Keratinocyte (primary cell): ENCODE measurements around the gene FAM186B. TPM values are rescaled to one million over a fixed set of nuclear protein-coding genes. Genes with fewer than 3 reads are reported as not detected.

ENCODE experiments used
- DNase-seq: peaks from one replicate; pipeline ENCODE4 v3.0.0-alpha.2; 2011; ENCODE audit warnings: low read depth, missing footprints, low spot score
- FAIRE-seq: peaks from 2 replicates; lab custom pipeline; 2011; peaks lifted over from hg19 to GRCh38; lab: Jason Lieb, UNC
- H2AFZ ChIP-seq: 2 replicates; pipeline ENCODE4 v1.6.0; 2012; ENCODE audit warnings: low read length, control low read depth, inconsistent platforms; ENCODE audit not compliant: control insufficient read depth
- H3K27ac ChIP-seq: 2 replicates; pipeline ENCODE4 v1.5.1; 2011; ENCODE audit warnings: low read length; ENCODE audit not compliant: control insufficient read depth, insufficient read depth
- H3K27me3 ChIP-seq: 3 replicates; pipeline ENCODE4 v1.6.0; 2011; ENCODE audit warnings: low read length; ENCODE audit not compliant: control insufficient read depth, insufficient read depth; ENCODE audit errors: extremely low read depth
- H3K36me3 ChIP-seq, 2 experiments: 2 replicates in 1 of 2; 3 replicates in 1 of 2; pipeline ENCODE4 v1.5.1; 2011; ENCODE audit warnings: low read length in 2 of 2, mild to moderate bottlenecking in 1 of 2; ENCODE audit not compliant: control insufficient read depth in 2 of 2, insufficient read depth in 2 of 2; ENCODE audit errors: extremely low read depth in 1 of 2
- H3K4me1 ChIP-seq: 3 replicates; pipeline ENCODE4 v1.5.1; 2011; ENCODE audit warnings: low read length; ENCODE audit not compliant: control insufficient read depth, insufficient read depth; ENCODE audit errors: extremely low read depth
- H3K4me2 ChIP-seq: 3 replicates; pipeline ENCODE4 v1.6.0; 2011; ENCODE audit warnings: low read depth, low read length; ENCODE audit not compliant: control insufficient read depth, insufficient read depth; ENCODE audit errors: extremely low read depth
- H3K4me3 ChIP-seq, 3 experiments: fragments of 200-600 bp in 1 of 3; sonication (generic) in 1 of 3; 2 replicates in 2 of 3; 3 replicates in 1 of 3; pipeline ENCODE4 v1.5.1; 2011 to 2016; ENCODE audit warnings: low read length in 3 of 3, mild to moderate bottlenecking in 3 of 3, control low read depth in 2 of 3, inconsistent platforms in 1 of 3, low read depth in 1 of 3, mixed read lengths in 1 of 3, mixed run types in 1 of 3, moderate library complexity in 1 of 3; ENCODE audit not compliant: control insufficient read depth in 2 of 3, insufficient read depth in 2 of 3; ENCODE audit errors: extremely low read depth in 1 of 3
- H3K79me2 ChIP-seq: 2 replicates; pipeline ENCODE4 v1.6.0; 2012; ENCODE audit warnings: low read length; ENCODE audit not compliant: control insufficient read depth, insufficient read depth
- H3K9ac ChIP-seq: 3 replicates; pipeline ENCODE4 v1.6.0; 2011; ENCODE audit warnings: low read length; ENCODE audit not compliant: control insufficient read depth, insufficient read depth; ENCODE audit errors: extremely low read depth
- H3K9me1 ChIP-seq: 3 replicates; pipeline ENCODE4 v1.6.0; 2011; ENCODE audit warnings: low read length; ENCODE audit not compliant: control insufficient read depth, insufficient read depth; ENCODE audit errors: extremely low read depth
- H3K9me3 ChIP-seq: 2 replicates; pipeline ENCODE4 v1.5.1; 2012; ENCODE audit warnings: low read depth, low read length; ENCODE audit not compliant: control insufficient read depth
- H4K20me1 ChIP-seq: 3 replicates; pipeline ENCODE4 v1.6.0; 2011; ENCODE audit warnings: low read length; ENCODE audit not compliant: control insufficient read depth, insufficient read depth; ENCODE audit errors: extremely low read depth
- EZH2 ChIP-seq: IDR thresholded peaks from one replicate; pipeline ENCODE4 v1.6.1; 2012; ENCODE audit warnings: inconsistent platforms, mild to moderate bottlenecking, low read length, moderate library complexity
- dilution Hi-C: fragments of 300-500 bp; cut with MboI; formaldehyde crosslinking; loops from one replicate; pipeline ENCODE4 v1.7.0; 2020; ENCODE audit warnings: low sequenced_read_pairs; ENCODE audit not compliant: extremely low pct_ligation_motif_present
- polyA plus RNA-seq, 5 experiments: library from polyadenylated mRNA; depleted of rRNA in 3 of 5; stranded (reverse) in 3 of 5; stranded (forward) in 1 of 5; unstranded in 1 of 5; fragments of >200 nt; gene quantifications; 1 replicate in 1 of 5; 2 replicates in 3 of 5; 3 replicates in 1 of 5; pipeline versions ENCODE4 v1.2.1 to v1.2.3, GENCODE V29; 2011 to 2012; ENCODE audit warnings: missing spikeins in 2 of 5, low read depth in 1 of 5, low replicate concordance in 1 of 5
- TF ChIP-seq, protein P1 (sequence below), 3 experiments: IDR thresholded peaks in 1 of 3; conservative IDR thresholded peaks in 1 of 3; optimal IDR thresholded peaks in 1 of 3; 2 replicates in 2 of 3; 3 replicates in 1 of 3; pipeline versions ENCODE3 to v1.5.1; 2011; ENCODE audit warnings: low read length in 3 of 3, mild to moderate bottlenecking in 3 of 3, moderate library complexity in 2 of 3, control low read depth in 1 of 3, inconsistent platforms in 1 of 3; ENCODE audit not compliant: insufficient read depth in 2 of 3; ENCODE audit errors: extremely low read depth in 1 of 3

Gene FAM186B
- polyA plus RNA-seq, 1 donor (not counting 4 experiments of a cell fraction or from before 2014, with no cell fraction given) = 0.13 TPM

DNA sequence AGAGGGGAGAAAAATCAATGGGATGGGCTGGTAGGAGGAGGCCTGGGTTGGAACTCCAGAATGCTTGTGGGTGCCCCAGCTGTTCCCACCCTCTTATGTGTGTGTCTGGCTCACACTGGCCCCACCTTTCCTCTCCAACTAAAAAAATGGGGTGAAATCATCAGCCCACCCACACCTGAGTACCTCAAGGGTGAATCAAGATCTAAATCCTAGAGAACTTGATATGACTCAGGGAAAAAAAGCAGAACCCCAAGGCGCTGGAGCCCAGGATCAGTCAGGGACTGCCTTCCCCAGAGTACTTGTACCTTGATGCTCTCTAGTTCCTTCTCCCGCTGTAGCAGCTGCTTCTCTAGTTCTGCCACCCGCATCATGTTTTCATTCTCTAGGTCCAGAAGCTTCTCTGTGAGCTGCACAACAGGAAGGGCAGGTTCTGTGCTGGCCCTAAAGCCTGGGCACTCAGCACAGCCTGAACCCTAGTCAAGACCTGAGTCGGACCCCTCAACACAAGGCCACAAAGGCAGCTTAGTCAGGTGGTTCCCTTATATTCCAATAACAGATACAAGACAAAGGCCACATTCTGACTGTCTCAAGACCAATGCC is 47.6 kb upstream of the FAM186B start:
- no peak overlapping the region for H3K4me3 ChIP-seq
- TF ChIP-seq EZH2 = no peak
- TF ChIP-seq, protein P1, sequence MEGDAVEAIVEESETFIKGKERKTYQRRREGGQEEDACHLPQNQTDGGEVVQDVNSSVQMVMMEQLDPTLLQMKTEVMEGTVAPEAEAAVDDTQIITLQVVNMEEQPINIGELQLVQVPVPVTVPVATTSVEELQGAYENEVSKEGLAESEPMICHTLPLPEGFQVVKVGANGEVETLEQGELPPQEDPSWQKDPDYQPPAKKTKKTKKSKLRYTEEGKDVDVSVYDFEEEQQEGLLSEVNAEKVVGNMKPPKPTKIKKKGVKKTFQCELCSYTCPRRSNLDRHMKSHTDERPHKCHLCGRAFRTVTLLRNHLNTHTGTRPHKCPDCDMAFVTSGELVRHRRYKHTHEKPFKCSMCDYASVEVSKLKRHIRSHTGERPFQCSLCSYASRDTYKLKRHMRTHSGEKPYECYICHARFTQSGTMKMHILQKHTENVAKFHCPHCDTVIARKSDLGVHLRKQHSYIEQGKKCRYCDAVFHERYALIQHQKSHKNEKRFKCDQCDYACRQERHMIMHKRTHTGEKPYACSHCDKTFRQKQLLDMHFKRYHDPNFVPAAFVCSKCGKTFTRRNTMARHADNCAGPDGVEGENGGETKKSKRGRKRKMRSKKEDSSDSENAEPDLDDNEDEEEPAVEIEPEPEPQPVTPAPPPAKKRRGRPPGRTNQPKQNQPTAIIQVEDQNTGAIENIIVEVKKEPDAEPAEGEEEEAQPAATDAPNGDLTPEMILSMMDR (optimal IDR thresholded peaks at IDR 0.05 in 1 of 3, IDR thresholded peaks at IDR 0.05 in 1 of 3, conservative IDR thresholded peaks at IDR 0.05 in 1 of 3; ENCODE audit: extremely low read depth in 1 of 3, insufficient read depth in 2 of 3, low read length in 3 of 3) = no peak
- H3K4me1 ChIP-seq = no peaks in the 10 kb centered on the region
- FAIRE-seq = no peak
- no peaks in the 10 kb centered on the region for H3K36me3 ChIP-seq
- no peak overlapping the region for H3K4me2 ChIP-seq
- no peaks in the 10 kb centered on the region for H3K27me3 ChIP-seq
- dilution Hi-C loops = no loop called here
- H3K9me1 ChIP-seq = no peaks in the 10 kb centered on the region
- H4K20me1 ChIP-seq = no peaks in the 10 kb centered on the region
- H3K9ac ChIP-seq = no peak overlapping the region
- H3K27ac ChIP-seq = no peak overlapping the region
- DNase-seq = no peak
- H2AFZ ChIP-seq = no peak overlapping the region
- H3K79me2 ChIP-seq = no peaks in the 10 kb centered on the region
- H3K9me3 ChIP-seq = no peaks in the 10 kb centered on the region

DNA sequence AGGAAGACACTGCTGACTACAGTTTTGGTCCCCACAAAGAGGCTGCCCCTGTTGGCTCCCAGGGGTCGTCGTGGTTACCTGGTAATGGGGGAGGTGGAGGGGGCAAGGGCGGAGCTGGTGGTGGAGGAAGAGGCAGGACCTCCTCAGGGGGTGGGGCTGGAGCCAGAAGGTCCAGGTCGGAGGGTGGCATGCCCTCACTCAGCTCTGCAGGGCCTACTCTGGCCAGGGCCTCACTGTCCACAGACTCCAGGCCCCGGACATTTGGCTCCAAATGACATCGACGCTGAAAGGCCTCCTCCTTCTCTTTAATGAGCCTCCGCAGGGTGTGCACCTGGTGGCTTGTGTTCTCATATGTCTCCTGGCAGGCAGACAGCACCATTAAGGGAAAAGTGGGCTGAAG is 46.4 kb upstream of the FAM186B start:
- Histone ChIP-seq H3K27ac (no peak overlapping the region), H3K9ac (no peak overlapping the region), H4K20me1 (no peaks in the 10 kb centered on the region), H3K4me2 (no peak overlapping the region), H3K4me3 (no peak overlapping the region), H3K9me1 (no peaks in the 10 kb centered on the region), H3K27me3 (no peaks in the 10 kb centered on the region), H2AFZ (no peak overlapping the region), H3K4me1 (no peaks in the 10 kb centered on the region), H3K36me3 (peaks cover 1 to 4% of the 10 kb centered on the region in 2 experiments), H3K79me2 (no peaks in the 10 kb centered on the region), H3K9me3 (no peaks in the 10 kb centered on the region)
- TF ChIP-seq EZH2 = no peak
- DNase-seq (no peak), FAIRE-seq (no peak)
- dilution Hi-C loops = no loop called here

GRCh38 chr12:49649892-49650291 is 44.5 kb upstream of the FAM186B start:
- no peak for TF ChIP-seq EZH2
- TF ChIP-seq, protein P1 (optimal IDR thresholded peaks at IDR 0.05 in 1 of 3, IDR thresholded peaks at IDR 0.05 in 1 of 3, conservative IDR thresholded peaks at IDR 0.05 in 1 of 3; ENCODE audit: extremely low read depth in 1 of 3, insufficient read depth in 2 of 3, low read length in 3 of 3) = no peak
- no peaks in the 10 kb centered on the region for H3K9me1 ChIP-seq
- no peak overlapping the region for H3K4me2 ChIP-seq
- dilution Hi-C loops = no loop called here
- no peak overlapping the region for H3K4me3 ChIP-seq
- H3K27ac ChIP-seq = no peak overlapping the region
- no peak overlapping the region for H2AFZ ChIP-seq
- no peaks in the 10 kb centered on the region for H3K4me1 ChIP-seq
- no peak overlapping the region for H3K9ac ChIP-seq
- H3K27me3 ChIP-seq = no peaks in the 10 kb centered on the region
- DNase-seq = no peak
- H3K79me2 ChIP-seq = no peaks in the 10 kb centered on the region
- peaks cover 10 to 18% of the 10 kb centered on the region in 2 experiments for H3K36me3 ChIP-seq
- no peaks in the 10 kb centered on the region for H3K9me3 ChIP-seq
- FAIRE-seq = no peak
- no peaks in the 10 kb centered on the region for H4K20me1 ChIP-seq
